NCI-H146 treated with DMSO at 0.1 percent for 48 hours (cell line): ENCODE measurements around the gene TNS1.

Experiments used
- DNase-seq: peaks from one replicate; lab custom pipeline; 2025; ENCODE audit not compliant: unreplicated experiment; lab: John Stamatoyannopoulos, UW

Gene TNS1

GRCh38 chr2:217945530-217945929 is 57.3 kb downstream of the TNS1 start:
- no peak for DNase-seq

- no peak for DNase-seq
Measured at GRCh38 chr2:217944923-217945322, 57.9 kb downstream of the TNS1 start.

GRCh38 chr2:217944366-217944765 is 58.4 kb downstream of the TNS1 start:
- DNase-seq: no peak

- no peak for DNase-seq
Measured at GRCh38 chr2:217943446-217944321, 59.1 kb downstream of the TNS1 start.

GRCh38 chr2:217942731-217943335 is 60.0 kb downstream of the TNS1 start:
- DNase-seq: no peak

- no peak for DNase-seq
Measured at GRCh38 chr2:217941886-217942728, 60.7 kb downstream of the TNS1 start.

GRCh38 chr2:217941339-217941738 is 61.5 kb downstream of the TNS1 start:
- DNase-seq: no peak

GRCh38 chr2:217940261-217941220 is 62.3 kb downstream of the TNS1 start:
- DNase-seq: no peak

GRCh38 chr2:217939629-217940245 is 63.1 kb downstream of the TNS1 start:
- no peak for DNase-seq

- no peak for DNase-seq
Measured at GRCh38 chr2:217939220-217939619, 63.6 kb downstream of the TNS1 start.

GRCh38 chr2:217938036-217938435 is 64.8 kb downstream of the TNS1 start:
- DNase-seq: no peak

- no peak for DNase-seq
Measured at GRCh38 chr2:217937446-217937845, 65.3 kb downstream of the TNS1 start.

GRCh38 chr2:217936952-217937351 is 65.8 kb downstream of the TNS1 start:
- DNase-seq: no peak

GRCh38 chr2:217935901-217936684 is 66.7 kb downstream of the TNS1 start:
- DNase-seq: no peak

- no peak for DNase-seq
Measured at GRCh38 chr2:217935235-217935879, 67.4 kb downstream of the TNS1 start.

- no peak for DNase-seq
Measured at GRCh38 chr2:217934321-217935131, 68.3 kb downstream of the TNS1 start.

- no peak for DNase-seq
Measured at GRCh38 chr2:217933617-217933993, 69.2 kb downstream of the TNS1 start.
